NCI-H748 treated with DMSO at 0.1 percent for 48 hours (cell line): Measurements from ENCODE around the gene PRKCE.

Source experiments
- DNase-seq: peaks from one replicate; lab custom pipeline; 2025; lab: John Stamatoyannopoulos, UW

PRKCE gene

DNA sequence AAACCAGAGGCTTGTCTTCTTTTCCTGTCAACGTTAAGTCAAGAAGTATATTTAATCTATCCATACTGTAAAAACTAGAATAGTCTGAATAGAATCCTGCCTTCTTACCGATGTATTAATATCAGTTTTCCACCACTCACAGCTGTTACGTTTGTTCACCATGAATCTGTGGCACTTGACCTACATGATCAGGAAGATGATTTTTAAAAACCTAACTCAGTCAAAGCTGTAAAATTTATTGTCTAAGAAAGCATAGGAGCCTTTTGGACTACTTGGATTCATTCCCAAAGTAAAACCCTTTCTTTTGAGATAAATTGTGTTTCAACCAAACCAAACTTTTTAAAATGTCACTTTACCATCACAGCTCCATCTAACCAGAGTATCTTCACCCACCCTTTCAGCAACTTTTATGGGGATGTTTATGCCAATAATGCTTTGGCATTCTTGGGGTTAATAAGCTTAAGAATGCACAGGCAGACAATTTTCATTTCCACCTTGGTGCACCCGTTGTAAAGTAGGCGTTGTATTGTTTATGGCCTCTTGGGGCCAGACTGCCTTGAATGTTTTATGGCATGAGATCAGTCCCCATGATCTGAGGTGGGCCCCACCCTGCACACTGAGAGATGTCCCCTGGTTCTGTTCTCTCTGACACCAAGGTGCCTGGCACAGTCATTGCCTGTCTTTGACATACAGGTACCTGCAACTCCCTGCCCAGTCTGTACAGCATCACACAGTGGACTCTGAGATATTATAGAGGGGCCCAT lies 469.5 kb downstream of the PRKCE start:
- no peak for DNase-seq

DNA sequence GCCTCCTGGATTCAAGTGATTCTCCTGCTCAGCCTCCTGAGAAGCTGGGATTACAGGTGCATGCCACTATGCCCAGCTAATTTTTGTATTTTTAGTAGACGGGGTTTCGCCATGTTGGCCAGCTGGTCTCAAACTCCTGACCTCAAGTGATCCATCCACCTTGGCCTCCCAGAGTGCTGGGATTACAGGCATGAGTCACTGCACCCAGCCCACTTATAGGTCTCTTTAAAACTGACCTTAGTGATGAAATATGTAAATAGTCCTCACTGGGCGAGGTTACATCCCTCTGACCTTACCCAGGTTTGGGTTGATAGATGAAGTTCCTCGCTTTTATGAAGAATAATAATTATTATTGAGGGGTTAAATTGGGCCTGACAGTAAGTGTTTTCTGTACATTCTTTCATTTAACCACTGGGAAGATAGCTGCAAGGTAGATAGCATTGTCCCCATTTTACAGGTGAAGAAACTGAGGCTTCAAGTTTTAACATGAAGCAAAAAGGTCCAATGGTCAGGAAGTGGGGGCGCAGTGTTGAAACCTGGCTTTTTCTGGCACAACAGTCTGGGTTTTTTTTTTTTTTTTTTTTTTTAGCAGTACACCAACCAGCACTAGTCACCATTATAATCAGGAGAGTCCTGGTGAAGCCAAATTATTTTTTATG lies 471.0 kb downstream of the PRKCE start:
- no peak for DNase-seq

DNA sequence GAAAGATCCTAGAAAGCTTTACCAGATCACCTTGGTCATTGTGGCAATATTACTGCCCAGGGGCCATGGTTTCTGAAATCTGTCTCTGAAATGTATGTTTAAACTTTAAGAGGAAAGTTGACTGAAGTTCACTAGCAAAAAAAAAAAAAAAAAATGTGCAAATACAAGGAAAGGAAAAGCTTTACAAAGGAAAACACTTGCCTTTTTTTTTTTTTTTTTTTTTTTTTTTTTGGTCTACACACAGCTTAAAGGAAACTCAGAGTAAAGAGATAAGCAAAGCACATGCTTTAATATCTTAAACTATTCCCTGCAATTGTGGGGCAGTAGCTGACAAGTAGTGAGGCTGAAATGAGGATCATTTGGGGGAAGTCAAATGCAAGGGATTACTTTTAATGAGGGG lies 471.5 kb downstream of the PRKCE start:
- DNase-seq, result no peak

GRCh38 chr2:46125798-46126197 lies 474.3 kb downstream of the PRKCE start:
- DNase-seq, result no peak

- no peak for DNase-seq
Measured at GRCh38 chr2:46126571-46126970, 475.1 kb downstream of the PRKCE start.

- no peak for DNase-seq
Measured at GRCh38 chr2:46127176-46127575, 475.7 kb downstream of the PRKCE start.

GRCh38 chr2:46130511-46130910 lies 479.0 kb downstream of the PRKCE start:
- DNase-seq, result no peak

- DNase-seq, result no peak
Measured at GRCh38 chr2:46132996-46133395, 481.5 kb downstream of the PRKCE start.

DNA sequence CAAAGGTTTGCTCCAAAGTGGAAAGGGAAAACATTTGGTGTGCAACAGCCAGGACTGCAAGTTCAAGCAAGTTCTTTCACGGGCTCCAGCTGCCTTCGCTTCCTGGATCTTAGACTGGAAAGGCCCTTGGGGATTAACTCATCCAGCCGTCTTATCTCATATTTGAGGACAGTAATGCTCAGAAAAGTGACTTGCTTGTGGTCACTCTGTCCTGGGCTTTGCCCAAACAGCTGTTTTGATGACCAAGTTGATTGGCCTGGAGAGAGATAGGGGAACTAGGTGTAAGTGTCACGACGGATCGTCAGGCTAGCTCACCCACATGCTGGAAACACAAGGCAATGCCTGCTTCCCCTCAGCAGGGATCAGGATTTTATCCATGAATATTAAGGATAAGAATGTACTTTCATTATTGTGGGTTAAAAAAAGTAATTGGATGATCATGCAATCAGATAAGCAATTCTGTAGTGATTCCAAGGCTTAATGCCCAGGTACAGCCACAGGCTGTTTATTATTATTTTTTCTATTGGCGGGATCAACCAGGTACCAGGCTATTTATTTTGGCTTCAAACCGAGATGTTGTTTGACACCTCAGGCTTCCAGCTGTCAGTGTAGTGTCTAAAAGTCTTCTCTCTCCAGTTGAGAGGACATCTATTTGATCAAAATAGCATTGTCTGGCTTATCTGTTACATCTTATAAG lies 483.2 kb downstream of the PRKCE start:
- no peak for DNase-seq

DNA sequence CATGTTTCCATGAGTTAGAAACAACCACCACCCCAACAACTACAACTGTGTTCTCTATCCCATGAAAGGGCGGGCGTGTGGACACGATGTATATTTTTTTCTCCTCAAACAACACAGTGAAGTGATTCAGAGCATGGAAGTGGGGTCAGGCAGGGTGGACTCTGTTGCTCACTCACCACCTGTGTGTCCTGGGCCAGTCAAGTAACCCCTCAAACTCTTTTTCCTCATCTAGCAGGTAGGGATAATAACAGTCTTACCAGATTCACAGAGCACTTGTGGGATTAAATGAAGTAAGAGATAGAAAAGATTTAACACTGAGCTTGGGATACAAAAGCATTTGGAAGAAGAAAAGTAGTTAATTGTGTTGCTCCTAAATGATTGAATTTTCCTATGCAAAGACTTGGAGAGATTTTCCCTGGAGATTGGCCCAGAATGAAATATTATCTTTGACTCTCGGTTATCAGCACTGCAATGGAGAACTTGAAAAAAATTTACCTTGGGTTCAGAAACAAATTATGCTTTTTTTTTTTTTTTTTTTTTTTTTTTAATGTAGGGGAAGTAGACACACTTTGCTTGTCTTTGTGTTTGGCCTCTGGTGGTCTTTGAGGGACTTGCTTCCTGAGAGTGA lies 483.9 kb downstream of the PRKCE start:
- no peak for DNase-seq

GRCh38 chr2:46135958-46136357 lies 484.5 kb downstream of the PRKCE start:
- DNase-seq, result no peak

- no peak for DNase-seq
Measured at GRCh38 chr2:46136481-46136880, 485.0 kb downstream of the PRKCE start.

DNA sequence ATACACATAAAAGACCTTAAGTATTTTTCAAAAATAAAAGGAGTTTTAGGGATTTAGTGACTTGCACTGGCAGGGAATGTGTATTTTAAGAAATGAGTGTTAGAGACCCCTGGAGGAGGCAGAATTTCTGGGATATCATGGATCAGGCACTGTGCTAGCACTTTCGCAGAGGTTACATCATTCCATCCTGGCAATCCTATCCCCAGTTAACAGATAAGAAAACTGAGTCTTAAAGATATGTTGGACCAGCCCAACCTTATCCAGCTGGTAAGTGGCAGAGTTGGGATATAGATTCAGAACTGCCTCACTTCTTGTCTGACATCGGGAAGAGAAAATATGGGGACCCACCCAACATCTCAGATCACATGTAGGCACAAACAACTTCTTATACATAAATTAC lies 485.5 kb downstream of the PRKCE start:
- no peak for DNase-seq

DNA sequence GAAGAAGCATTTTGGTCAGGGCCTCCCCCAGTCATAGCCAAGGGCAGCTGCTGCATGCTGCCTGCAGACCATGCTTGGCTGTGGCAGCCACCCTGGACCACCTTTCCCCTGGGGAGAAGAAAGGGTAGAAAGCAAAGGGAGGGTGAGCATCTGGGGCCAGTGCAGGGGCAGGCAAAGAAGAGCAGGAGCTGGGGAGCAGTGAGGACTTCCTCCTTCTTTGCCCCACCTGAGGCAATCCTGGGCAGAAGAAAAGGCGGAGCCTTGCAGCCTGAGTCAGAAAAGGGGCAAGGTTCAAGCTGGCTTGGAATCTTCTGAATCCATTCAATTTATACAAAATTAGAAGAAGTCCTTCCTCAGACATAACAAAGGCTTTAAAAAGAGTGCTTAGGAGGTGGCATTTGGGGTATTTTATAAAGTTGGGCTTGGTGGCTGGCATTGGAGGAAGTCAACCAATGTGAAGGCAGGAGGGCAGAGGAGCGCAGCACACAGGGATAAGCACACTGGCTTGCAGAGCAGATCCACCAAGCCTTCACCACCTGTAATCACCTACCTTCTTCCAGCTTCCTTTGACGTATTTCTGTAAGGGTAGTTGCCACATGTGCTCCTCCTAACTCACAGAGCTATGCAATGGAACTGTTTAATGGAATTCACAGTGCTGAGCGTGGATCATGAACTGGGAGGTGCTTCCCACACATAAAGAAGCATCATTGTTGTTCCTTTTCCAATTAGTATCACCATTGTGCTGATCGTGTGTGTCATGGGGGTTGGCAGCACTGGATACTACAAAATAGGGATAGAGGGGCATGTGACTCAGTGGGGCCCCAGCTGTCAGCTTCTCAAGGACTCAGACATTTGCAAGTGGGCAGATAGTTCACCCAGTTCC lies 491.3 kb downstream of the PRKCE start:
- no peak for DNase-seq

DNA sequence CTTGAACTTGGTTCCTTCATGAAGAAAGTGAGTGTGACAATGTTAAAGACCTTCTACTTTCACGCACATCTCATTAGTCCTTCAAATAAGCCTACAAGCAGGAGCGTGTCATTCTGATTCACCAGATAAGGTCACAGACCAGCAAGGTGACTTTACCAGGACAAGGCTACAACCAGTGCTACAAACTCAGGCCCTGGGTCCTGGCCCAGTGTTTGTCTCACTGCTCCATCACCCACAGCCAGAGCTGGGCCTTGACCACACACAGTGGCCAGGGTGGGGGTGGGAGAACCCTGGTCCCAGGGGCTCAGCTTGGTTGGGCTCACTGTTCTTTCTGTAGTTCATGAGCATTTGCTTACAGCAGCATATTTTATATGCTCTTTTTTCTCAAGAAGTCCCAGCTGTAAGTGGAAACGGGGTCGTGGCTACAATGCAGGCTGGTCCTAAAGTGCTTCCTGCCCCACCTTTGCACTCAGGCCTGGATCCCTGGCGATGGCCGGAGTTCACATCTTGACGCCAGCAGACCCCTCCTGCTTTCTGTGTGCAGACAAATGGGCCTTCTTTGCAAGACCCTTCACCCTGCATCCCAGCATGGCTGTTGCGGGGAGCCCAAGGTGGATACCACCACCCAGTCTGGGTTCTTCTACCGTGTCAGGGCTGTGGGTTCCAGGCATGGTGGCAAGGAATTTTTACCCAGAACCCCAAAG lies 492.1 kb downstream of the PRKCE start:
- no peak for DNase-seq

DNA sequence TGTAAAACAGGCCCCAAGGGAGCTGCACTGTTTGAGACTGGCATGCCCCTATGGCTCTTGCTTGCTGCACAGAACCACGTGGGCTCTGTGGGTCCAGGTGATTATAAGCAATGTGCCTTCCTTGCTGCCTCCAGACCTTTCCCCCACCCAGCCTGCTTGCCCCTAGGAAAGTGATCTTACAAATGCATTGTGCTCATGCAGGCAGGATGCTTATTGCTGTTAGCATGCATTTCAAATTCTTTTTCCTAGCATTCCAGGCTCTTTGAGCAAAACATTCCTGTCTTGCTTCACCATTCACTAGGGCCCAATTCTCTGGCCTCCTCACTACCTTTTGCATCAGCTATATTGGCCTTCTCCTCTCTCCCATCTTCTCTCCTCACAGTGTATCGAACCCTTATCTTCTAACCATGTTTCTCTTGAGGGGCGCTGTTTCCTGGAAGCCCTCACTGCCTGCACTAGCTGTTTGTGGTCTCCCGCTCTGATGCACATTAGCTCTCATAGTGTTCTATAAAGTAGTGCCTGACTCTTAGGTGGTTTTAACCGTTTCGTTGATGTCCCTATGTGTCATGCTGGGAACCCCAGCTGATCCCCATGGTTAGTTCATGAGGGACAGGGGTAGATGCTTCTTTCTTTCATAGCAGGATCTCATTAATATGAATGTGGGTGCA lies 492.8 kb downstream of the PRKCE start:
- DNase-seq, result no peak

DNA sequence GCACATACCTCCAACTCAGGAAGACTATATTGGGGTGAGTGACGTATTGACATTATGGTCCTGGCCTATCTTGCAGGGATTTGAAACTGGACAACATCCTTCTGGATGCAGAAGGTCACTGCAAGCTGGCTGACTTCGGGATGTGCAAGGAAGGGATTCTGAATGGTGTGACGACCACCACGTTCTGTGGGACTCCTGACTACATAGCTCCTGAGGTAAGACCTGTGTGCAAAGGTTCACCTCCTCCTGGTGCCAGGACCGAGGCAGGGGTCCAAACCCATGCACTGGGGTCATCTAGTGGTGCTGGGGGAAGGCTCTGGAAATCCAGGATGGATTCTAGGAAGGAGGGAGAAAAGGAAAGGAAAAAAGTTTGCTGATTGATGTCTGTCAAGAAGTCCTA lies 493.5 kb downstream of the PRKCE start:
- no peak for DNase-seq

GRCh38 chr2:46145840-46146239 lies 494.4 kb downstream of the PRKCE start:
- no peak for DNase-seq

- DNase-seq, result no peak
Measured at GRCh38 chr2:46146866-46147502, 495.5 kb downstream of the PRKCE start.
